H1 (cell line): Measurements from ENCODE around the gene SV2B. TPM values are rescaled to one million over a fixed set of nuclear protein-coding genes. Genes with fewer than 3 reads are reported as not detected.

Source experiments
- CTCF ChIA-PET: fragments of 300-600 bp; sonication (Branson Sonifier 250); formaldehyde crosslinking; loops from one replicate; lab custom pipeline; 2021; ENCODE audit not compliant: partially characterized antibody; lab: Charles Lee
- POLR2A ChIA-PET: fragments of 300-600 bp; sonication (Branson Sonifier 250); formaldehyde crosslinking; loops from one replicate; lab custom pipeline; 2021; ENCODE audit warnings: inconsistent platforms; ENCODE audit not compliant: partially characterized antibody; lab: Charles Lee
- DNase-seq, 2 experiments: peaks; one replicate each; pipeline versions ENCODE4 v3.0.0 to v3.0.0-alpha.2; 2010 to 2022; ENCODE audit warnings: low spot score in 2 of 2, low read depth in 1 of 2, mixed read lengths in 1 of 2
- FAIRE-seq: peaks from 2 replicates; lab custom pipeline; 2011; peaks lifted over from hg19 to GRCh38; lab: Jason Lieb, UNC
- H2AFZ ChIP-seq: 2 replicates; pipeline ENCODE4 v1.8.1; 2012; ENCODE audit warnings: low read length, inconsistent platforms
- H2AK5ac ChIP-seq: 2 replicates; pipeline ENCODE4 v1.6.1; 2013; ENCODE audit warnings: low read depth, low read length
- H2BK120ac ChIP-seq: replicated peaks from 2 replicates; pipeline ENCODE3; 2013; ENCODE audit warnings: low read depth, low read length, inconsistent platforms
- H2BK12ac ChIP-seq: 2 replicates; pipeline ENCODE4 v1.6.1; 2013; ENCODE audit warnings: low read depth, low read length
- H2BK15ac ChIP-seq: 2 replicates; pipeline ENCODE4 v1.6.1; 2013; ENCODE audit warnings: low read length
- H2BK20ac ChIP-seq: 2 replicates; pipeline ENCODE4 v1.6.1; 2013; ENCODE audit warnings: low read length
- H2BK5ac ChIP-seq: 2 replicates; pipeline ENCODE4 v1.6.1; 2013; ENCODE audit warnings: low read depth, low read length
- H3K14ac ChIP-seq: 2 replicates; pipeline ENCODE4 v1.6.1; 2013; ENCODE audit warnings: inconsistent platforms; ENCODE audit not compliant: insufficient read length
- H3K18ac ChIP-seq: 2 replicates; pipeline ENCODE4 v1.6.1; 2013; ENCODE audit warnings: low read length; ENCODE audit errors: extremely low read depth
- H3K23ac ChIP-seq: 2 replicates; pipeline ENCODE4 v1.6.1; 2013; ENCODE audit warnings: inconsistent platforms; ENCODE audit not compliant: insufficient read length
- H3K23me2 ChIP-seq: 2 replicates; pipeline ENCODE4 v1.6.1; 2013; ENCODE audit warnings: low read depth, low read length
- H3K27ac ChIP-seq: 2 replicates; pipeline ENCODE4 v1.6.1; 2011; ENCODE audit warnings: low read depth, low read length, inconsistent platforms
- H3K27me3 ChIP-seq, 4 experiments: replicated peaks in 1 of 4; 1 replicate in 1 of 4; 2 replicates in 3 of 4; pipeline versions ENCODE4 v1.6.1 to v1.8.1; 2011 to 2013; ENCODE audit warnings: low read length in 3 of 4, mild to moderate bottlenecking in 3 of 4, inconsistent platforms in 2 of 4, mixed read lengths in 2 of 4, moderate library complexity in 1 of 4; ENCODE audit not compliant: control insufficient read depth in 3 of 4, insufficient read depth in 3 of 4; ENCODE audit errors: extremely low read depth in 1 of 4
- H3K36me3 ChIP-seq, 4 experiments: 2 replicates each; pipeline versions ENCODE4 v1.6.1 to v1.8.1; 2011 to 2013; ENCODE audit warnings: mild to moderate bottlenecking in 4 of 4, low read length in 3 of 4, moderate library complexity in 2 of 4, control low read depth in 1 of 4, inconsistent platforms in 1 of 4; ENCODE audit not compliant: insufficient read depth in 4 of 4, control insufficient read depth in 2 of 4
- H3K4ac ChIP-seq: replicated peaks from 2 replicates; pipeline ENCODE3; 2013; ENCODE audit warnings: low read length, low read depth, mixed read lengths, inconsistent platforms; ENCODE audit not compliant: insufficient read length
- H3K4me1 ChIP-seq, 4 experiments: replicated peaks in 1 of 4; 1 replicate in 1 of 4; 2 replicates in 3 of 4; pipeline versions ENCODE4 v1.6.1 to v1.8.1; 2011 to 2013; ENCODE audit warnings: low read length in 3 of 4, inconsistent platforms in 2 of 4, mixed read lengths in 1 of 4; ENCODE audit not compliant: insufficient read depth in 4 of 4, control insufficient read depth in 3 of 4
- H3K4me2 ChIP-seq, 2 experiments: 2 replicates each; pipeline versions ENCODE4 v1.6.1 to v1.8.1; 2011 to 2013; ENCODE audit warnings: low read depth in 2 of 2, low read length in 2 of 2, control low read depth in 1 of 2, inconsistent platforms in 1 of 2, mild to moderate bottlenecking in 1 of 2; ENCODE audit not compliant: insufficient read depth in 1 of 2
- H3K4me3 ChIP-seq, 4 experiments: fragments of 200-600, 300-600 bp in 1 of 4; sonication (generic), shearing (Covaris generic), sonication (Bioruptor Twin) in 1 of 4; 2 replicates each; pipeline versions ENCODE4 v1.5.1 to v1.8.1; 2011 to 2016; ENCODE audit warnings: low read length in 4 of 4, low read depth in 3 of 4, control low read depth in 2 of 4, inconsistent platforms in 2 of 4, mild to moderate bottlenecking in 2 of 4, mixed read lengths in 1 of 4, moderate library complexity in 1 of 4; ENCODE audit not compliant: insufficient read depth in 2 of 4; ENCODE audit errors: extremely low read depth in 1 of 4
- H3K56ac ChIP-seq: replicated peaks from 2 replicates; pipeline ENCODE3; 2013; ENCODE audit warnings: low read depth, mild to moderate bottlenecking, mixed read lengths, low read length, inconsistent platforms; ENCODE audit not compliant: insufficient read length
- H3K79me1 ChIP-seq: 2 replicates; pipeline ENCODE4 v1.6.1; 2013; ENCODE audit warnings: low read depth, low read length, control low read depth
- H3K79me2 ChIP-seq, 2 experiments: 2 replicates each; pipeline versions ENCODE4 v1.6.1 to v1.8.1; 2012 to 2013; ENCODE audit warnings: low read length in 2 of 2, mild to moderate bottlenecking in 2 of 2, inconsistent platforms in 1 of 2; ENCODE audit not compliant: insufficient read depth in 2 of 2, control insufficient read depth in 1 of 2
- H3K9ac ChIP-seq, 4 experiments: replicated peaks in 1 of 4; 1 replicate in 1 of 4; 2 replicates in 3 of 4; pipeline versions ENCODE4 v1.6.1 to v1.8.1; 2011 to 2013; ENCODE audit warnings: low read depth in 3 of 4, low read length in 3 of 4, control low read depth in 2 of 4, mild to moderate bottlenecking in 2 of 4, moderate library complexity in 2 of 4, inconsistent platforms in 1 of 4; ENCODE audit errors: extremely low read depth in 1 of 4
- H3K9me3 ChIP-seq, 2 experiments: 2 replicates each; pipeline versions ENCODE4 v1.6.1 to v1.8.1; 2012 to 2013; ENCODE audit warnings: mild to moderate bottlenecking in 2 of 2, moderate library complexity in 2 of 2, control low read depth in 1 of 2, inconsistent platforms in 1 of 2, low read depth in 1 of 2, low read length in 1 of 2, mixed read lengths in 1 of 2; ENCODE audit not compliant: insufficient read depth in 2 of 2
- H4K20me1 ChIP-seq, 2 experiments: replicated peaks in 1 of 2; 2 replicates each; pipeline versions ENCODE3 to v1.8.1; 2011 to 2013; ENCODE audit warnings: inconsistent platforms in 2 of 2, low read length in 2 of 2, mild to moderate bottlenecking in 1 of 2; ENCODE audit not compliant: insufficient read depth in 2 of 2, control insufficient read depth in 1 of 2
- H4K5ac ChIP-seq: 2 replicates; pipeline ENCODE4 v1.6.1; 2013; ENCODE audit warnings: low read length, low read depth, mixed read lengths, inconsistent platforms; ENCODE audit not compliant: insufficient read length
- H4K8ac ChIP-seq: 2 replicates; pipeline ENCODE4 v1.8.0; 2013; ENCODE audit warnings: mild to moderate bottlenecking, moderate library complexity, low read length, inconsistent platforms; ENCODE audit not compliant: insufficient read depth; ENCODE audit errors: extremely low read depth
- H4K91ac ChIP-seq: replicated peaks from 2 replicates; pipeline ENCODE3; 2013; ENCODE audit warnings: low read length, mixed read lengths, inconsistent platforms; ENCODE audit not compliant: insufficient read length
- ATF2 ChIP-seq: IDR thresholded peaks from 2 replicates; pipeline ENCODE4 v1.6.1; 2012; ENCODE audit warnings: low read length, inconsistent platforms
- EP300 ChIP-seq, 2 experiments: IDR thresholded peaks; 1 replicate in 1 of 2; 2 replicates in 1 of 2; pipeline ENCODE4 v1.6.1; 2011 to 2012; ENCODE audit warnings: low read depth in 2 of 2, low read length in 2 of 2, mild to moderate bottlenecking in 2 of 2, borderline replicate concordance in 1 of 2, inconsistent platforms in 1 of 2, moderate library complexity in 1 of 2
- SP2 ChIP-seq: IDR thresholded peaks from 2 replicates; pipeline ENCODE4 v1.6.1; 2012; ENCODE audit warnings: mild to moderate bottlenecking, low read length, inconsistent platforms
- WGBS, 2 experiments: shearing (Covaris generic) in 1 of 2; methylation state at CpG; one replicate each; pipeline versions ENCODE4 v1.1.6 to v1.1.7; 2013 to 2015; ENCODE audit warnings: low lambda C conversion rate in 2 of 2, mixed read lengths in 2 of 2, inconsistent platforms in 1 of 2, low coverage in 1 of 2, missing lambda C conversion rate in 1 of 2; ENCODE audit not compliant: insufficient replicate concordance in 2 of 2, insufficient coverage in 1 of 2, insufficient read length in 1 of 2; ENCODE audit errors: extremely low coverage in 1 of 2, missing lambda C conversion rate in 1 of 2; 5-methylcytosine and 5-hydroxymethylcytosine counted together
- polyA plus RNA-seq, 7 experiments: library from polyadenylated mRNA; depleted of rRNA in 3 of 7; stranded (reverse) in 5 of 7; unstranded in 2 of 7; fragments of >200 nt in 5 of 7; fragments of 200-250 nt in 2 of 7; gene quantifications; 1 replicate in 5 of 7; 2 replicates in 1 of 7; 4 replicates in 1 of 7; pipeline versions ENCODE4 v1.2.1 to v1.2.3, GENCODE V29; 2011 to 2013; ENCODE audit warnings: missing spikeins in 2 of 7, mixed read lengths in 2 of 7
- total RNA-seq: library from RNA; stranded (reverse); fragmentation: NEBNext Ultra II Directional; extraction: Animal tissue kit (Norgen Biotek cat#: 25700); gene quantifications from 2 replicates; pipeline ENCODE4 v1.2.1, GENCODE V29; 2021

The SV2B gene
- total and polyA plus RNA-seq, 2 of the 8 experiments (the other 6 are each of a cell fraction or from before 2014, with no cell fraction given), result 0.09 to 0.20 TPM

GRCh38 chr15:91345736-91346135, 245.7 kb downstream of the SV2B start:
- Histone ChIP-seq H3K4me3 (no peak overlapping the region), H3K36me3 (no peaks in the 10 kb centered on the region), H4K20me1 (no peaks in the 10 kb centered on the region), H2BK15ac (no peak overlapping the region), H3K18ac (no peak overlapping the region), H3K79me1 (no peaks in the 10 kb centered on the region), H3K56ac (no peak overlapping the region), H2BK120ac (no peak overlapping the region), H3K23me2 (no peaks in the 10 kb centered on the region), H2BK12ac (no peak overlapping the region), H3K23ac (no peak overlapping the region), H2BK20ac (no peak overlapping the region), H3K9ac (no peak overlapping the region), H4K91ac (no peak overlapping the region), H3K79me2 (no peaks in the 10 kb centered on the region), H4K8ac (no peak overlapping the region), H4K5ac (no peak overlapping the region), H2AFZ (no peak overlapping the region), H2BK5ac (no peak overlapping the region), H3K27ac (no peak overlapping the region), H2AK5ac (no peak overlapping the region), H3K4me1 (peaks cover 0 to 3% (median 0%) of the 10 kb centered on the region in 4 experiments; a peak in 1 of 7 replicates), H3K14ac (no peak overlapping the region), H3K27me3 (no peaks in the 10 kb centered on the region), H3K9me3 (no peaks in the 10 kb centered on the region), H3K4ac (no peak overlapping the region), H3K4me2 (no peak overlapping the region)
- CTCF ChIA-PET, result no interaction called here
- FAIRE-seq (no peak), DNase-seq (no peak)
- 89% methylated on average over 5 of the region's 5 CpGs; no CpG with 5 or more reads in 1 of the 2 experiments for WGBS, 2 experiments
- POLR2A ChIA-PET, result no interaction called here
- TF ChIP-seq EP300 (IDR thresholded peaks at IDR 0.05; ENCODE audit: borderline replicate concordance in 1 of 2, low read depth in 2 of 2, low read length in 2 of 2) (no peak), ATF2 (no peak), SP2 (no peak)
